ENCODE measurements around the gene TTBK1.

TTBK1 gene

DNA sequence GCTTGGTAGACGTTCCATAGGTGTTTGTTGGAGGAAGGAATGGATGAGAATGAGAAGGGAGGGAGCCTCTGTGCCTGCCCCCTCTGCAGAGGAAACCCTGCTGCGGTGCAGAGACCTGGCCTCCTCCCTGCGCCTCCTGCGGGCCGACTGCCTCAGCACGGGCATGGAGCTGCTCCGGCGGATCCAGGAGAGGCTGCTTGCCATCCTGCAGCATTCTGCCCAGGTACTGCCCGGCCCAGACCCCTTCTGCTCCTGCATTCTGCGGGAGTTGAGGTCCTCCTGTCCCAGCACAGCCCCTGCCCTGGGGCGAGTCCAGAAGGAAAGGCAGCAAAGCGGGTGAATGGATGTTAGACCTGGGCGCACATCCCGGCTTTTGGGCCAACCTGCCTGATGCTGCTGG is 20.1 kb upstream of the TTBK1 start:
- no peak for DNase-seq (ENCODE audit: low read depth, low spot score)

DNA sequence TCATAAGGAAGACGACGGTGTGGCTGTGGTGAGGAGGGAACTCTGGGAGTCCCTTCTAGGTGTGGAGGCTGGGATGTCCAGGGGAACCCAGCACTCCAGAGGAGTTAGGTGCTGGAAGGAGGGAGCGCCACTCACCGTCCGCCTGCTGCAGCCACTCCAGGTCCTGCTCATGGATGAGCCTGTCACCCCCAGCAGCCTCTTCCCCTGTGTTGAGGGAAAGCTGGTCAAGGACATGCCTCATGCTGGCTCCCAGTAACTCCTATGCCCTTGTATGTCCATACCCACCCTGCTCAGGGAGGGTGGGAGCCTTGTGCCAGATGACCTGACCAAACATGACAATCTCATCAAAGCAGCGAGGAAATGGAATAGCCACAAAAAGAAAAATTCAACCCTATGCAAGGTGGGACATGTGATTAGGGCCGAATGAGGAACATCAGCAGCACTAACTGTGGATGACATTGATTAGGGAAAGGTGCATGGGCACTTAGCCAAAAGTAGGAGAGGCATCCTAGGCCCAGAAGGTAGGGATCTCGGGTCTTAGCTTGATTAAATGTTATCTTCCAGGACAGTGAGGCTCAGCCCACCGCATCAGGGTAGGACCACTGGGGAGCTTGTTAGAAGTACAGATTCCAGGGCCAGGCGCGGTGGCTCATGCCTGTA is 17.0 kb upstream of the TTBK1 start:
- DNase-seq (ENCODE audit: low read depth, low spot score) = no peak

GRCh38 chr6:43228951-43229802 is 14.1 kb upstream of the TTBK1 start, which contains the start of gene DNPH1:
Gene DNPH1, minus strand, starts transcription at chr6:43229481. Its CDS starts 25 bp downstream, at chr6:43229456.
- peak; percentile 59 for DNase-seq (ENCODE audit: low read depth, low spot score)

DNA sequence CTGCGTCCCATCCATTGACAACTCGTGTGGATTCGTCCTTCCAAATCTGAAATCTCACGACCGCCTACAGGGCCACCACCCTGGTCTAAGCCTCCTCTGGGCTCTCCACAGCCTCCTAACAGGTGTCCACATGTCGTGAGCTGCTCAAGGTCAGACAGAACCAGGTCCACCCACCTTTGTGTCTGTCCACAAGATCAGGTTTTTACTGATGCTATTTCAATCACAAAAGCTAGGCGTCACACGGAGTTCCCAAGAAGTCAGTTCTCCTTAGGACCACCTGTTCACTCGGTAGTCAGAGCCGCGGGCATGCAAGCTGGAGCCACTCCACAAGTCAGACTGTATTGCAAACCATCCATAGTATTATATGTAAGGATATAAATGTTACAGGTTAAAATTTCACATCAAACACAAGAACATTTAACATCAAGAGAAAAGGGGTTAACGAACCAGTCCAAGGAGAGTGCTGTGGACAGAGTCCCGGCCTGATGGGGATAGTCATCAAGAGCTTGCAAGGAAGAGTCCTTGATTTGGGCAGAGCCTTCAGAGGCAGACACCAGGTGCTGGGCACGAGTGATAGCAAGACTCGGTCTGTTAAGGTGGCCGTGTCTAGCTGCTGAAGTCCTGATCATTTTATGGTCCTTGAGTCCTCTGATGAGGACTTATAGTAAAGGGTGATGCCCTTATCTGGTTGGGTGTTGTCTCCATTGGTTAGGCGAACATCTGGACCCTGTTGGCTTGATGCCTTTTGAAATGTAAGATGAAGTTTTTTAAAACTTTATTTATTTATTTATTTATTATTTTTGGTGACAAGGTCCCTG is 13.3 kb upstream of the TTBK1 start:
- DNase-seq (ENCODE audit: low read depth, low spot score) = no peak

DNA sequence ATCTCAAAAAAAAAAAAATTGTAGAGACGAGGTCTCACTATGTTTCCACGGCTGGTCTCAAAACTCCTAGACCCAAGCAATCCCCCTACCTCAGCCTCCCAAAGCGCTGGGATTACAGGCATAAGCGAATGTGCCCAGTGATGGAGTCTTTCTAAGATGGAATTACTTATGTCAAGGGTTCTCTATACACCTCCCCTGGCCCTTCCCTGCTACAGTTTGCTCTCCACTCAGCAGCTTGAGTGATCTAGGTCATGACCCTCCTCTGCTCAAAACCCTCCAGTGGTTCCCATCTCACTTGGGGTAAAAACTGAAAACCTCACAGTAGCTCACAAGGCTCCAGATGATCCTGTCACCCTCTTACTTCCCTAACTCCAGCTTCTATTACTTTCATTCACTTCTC is 12.2 kb upstream of the TTBK1 start:
- no peak for DNase-seq (ENCODE audit: low read depth, low spot score)

GRCh38 chr6:43231735-43232450 is 11.4 kb upstream of the TTBK1 start:
- no peak for DNase-seq (ENCODE audit: low read depth, low spot score)

GRCh38 chr6:43235841-43236240 is 7.4 kb upstream of the TTBK1 start:
- no peak for DNase-seq (ENCODE audit: low read depth, low spot score)

DNA sequence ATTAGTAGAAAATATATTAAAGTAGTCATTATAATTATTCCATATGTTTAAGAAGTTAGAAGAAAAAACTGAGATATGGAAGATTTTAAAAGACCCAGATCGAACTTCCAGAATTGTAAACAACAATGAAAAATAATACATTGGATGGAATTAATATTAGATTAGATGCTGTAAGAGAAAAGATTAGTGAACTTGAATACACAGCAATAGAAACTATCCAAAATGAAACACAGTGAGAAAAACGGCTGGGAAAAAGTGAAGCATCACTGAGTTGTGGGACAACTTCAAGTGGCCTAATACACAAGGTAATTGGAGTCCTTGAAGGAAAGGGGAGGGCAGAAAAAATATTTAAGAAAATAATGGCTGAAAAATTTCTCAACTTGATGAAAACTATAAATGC is 4.2 kb upstream of the TTBK1 start:
- no peak for DNase-seq (ENCODE audit: low read depth, low spot score)

DNA sequence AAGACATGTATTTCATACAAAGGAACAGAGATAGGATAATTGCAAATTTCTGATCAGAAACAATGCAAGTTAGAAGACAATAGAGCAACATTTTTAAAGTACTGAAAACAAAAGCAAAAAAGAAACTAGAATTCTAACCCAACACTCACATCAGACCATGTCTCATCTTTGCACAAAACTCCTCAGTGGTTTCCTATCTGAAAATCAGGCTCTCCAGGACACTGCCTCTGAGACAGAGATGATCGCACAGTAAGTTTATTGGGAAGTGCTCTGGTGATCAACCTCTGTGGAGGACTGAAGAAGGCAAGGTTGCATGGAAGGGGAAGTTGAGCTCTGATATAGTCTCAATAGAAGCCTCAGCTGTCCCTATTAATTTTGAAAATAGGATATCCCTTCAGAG is 2.3 kb upstream of the TTBK1 start:
- DNase-seq (ENCODE audit: low read depth, low spot score) = no peak

GRCh38 chr6:43241446-43241845 is 1.8 kb upstream of the TTBK1 start:
- no peak for DNase-seq (ENCODE audit: low read depth, low spot score)

GRCh38 chr6:43243664-43244321 is 512 bp downstream of the TTBK1 start:
- no peak for DNase-seq (ENCODE audit: low read depth, low spot score)

DNA sequence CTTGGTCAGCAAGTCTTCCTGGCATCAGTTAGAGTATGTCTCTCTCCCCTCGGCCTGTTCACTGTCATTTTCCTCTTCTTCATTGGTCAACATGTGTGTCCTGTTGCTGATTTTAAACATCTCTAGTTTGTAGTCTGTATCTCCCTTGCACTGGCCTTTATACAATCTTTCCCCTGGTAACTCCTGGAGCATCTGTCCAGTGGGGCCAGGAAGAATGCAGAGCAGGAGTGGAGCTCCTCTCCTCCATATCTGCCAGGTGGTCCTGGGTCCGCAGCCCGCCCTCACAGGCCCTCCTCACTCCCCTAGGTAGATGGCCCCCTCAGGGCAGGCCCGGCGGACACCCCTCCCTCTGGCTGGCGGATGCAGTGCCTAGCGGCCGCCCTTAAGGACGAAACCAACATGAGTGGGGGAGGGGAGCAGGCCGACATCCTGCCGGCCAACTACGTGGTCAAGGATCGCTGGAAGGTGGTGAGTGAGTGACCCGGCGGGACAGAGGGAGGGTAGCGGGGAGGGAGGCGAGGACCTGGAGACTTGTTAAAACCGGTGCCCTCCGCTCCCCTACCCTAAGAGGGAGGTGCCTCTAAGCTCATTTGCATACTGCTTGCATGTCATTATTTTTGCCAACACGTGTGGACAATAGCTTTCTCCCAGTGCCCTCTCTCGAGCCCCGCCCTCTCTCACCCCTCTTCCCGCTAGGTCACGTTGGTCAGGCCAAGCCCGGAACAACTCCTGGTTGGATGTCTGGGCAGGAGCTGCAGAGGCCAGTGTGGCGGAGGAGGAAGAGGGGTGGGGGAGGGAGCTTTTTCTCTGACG is 3.2 kb downstream of the TTBK1 start:
- no peak for DNase-seq (ENCODE audit: low read depth, low spot score)

DNA sequence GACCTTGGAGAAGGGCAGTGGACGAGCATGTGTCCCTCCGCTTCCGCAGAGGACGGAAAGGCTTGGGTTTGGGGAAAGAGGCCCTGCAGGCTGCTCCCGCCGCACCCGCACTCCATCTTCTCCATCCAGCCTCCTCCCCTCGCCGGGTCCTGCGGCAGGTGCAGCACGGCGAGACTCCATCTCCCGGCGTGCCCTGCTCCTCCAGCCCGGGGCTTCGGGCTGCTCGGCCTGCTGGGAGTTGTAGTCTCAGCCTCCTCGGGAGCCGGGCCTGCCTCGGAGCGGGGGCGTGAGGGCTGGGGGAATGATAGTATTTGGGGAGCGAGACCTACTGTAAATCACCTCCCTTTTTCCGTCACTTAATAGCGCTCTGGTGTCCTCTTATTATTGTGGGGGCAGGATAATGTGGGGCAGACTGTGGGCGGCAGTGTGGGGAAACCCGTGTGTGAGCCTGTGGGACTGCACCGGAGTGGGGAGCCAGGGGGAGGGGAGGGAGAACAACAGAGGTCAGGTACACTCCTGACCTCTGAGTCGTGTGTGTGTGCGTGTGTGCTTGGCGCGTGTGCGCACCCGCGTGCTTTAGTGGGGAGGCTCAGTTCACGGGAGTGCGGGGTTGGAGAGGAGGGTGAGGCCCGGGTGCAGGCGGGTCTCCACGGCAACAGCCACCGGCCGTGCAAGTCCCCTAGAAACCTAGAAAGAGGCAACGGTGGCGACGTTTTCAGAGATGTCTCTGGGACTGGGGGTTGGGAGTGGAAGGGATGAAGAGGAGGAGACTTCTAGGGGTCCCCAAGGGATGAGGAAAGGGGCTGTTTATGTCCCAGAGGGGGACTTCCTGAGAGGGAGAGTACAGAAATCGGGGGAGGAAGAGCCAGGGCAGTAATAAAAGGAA is 4.1 kb downstream of the TTBK1 start:
- peak; percentile 67 for DNase-seq (ENCODE audit: low read depth, low spot score)

DNA sequence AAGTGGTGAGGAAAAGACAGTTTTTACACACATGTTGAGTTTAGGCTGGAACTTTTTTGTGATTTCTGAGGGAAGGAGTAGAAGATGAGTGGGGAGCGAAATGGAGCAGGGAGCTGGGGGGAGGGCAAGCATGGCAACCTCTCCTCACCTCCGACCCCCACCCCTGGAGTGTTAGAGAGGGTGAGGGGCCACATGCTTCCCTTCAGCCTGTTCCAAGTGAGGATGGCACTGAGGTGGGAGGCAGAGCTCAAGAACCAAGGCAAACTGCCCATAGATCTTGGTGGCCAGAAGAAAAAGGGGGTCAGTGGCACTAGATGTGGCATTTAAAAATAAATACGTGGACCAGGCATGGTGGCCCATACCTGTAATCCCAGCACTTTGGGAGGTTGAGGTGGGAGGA is 4.8 kb downstream of the TTBK1 start:
- DNase-seq (ENCODE audit: low read depth, low spot score) = no peak

- DNase-seq (ENCODE audit: low read depth, low spot score) = no peak
These were observed 5.5 kb downstream of the TTBK1 start for GRCh38 chr6:43248791-43249190.

- no peak for DNase-seq (ENCODE audit: low read depth, low spot score)
These were observed 7.7 kb downstream of the TTBK1 start for GRCh38 chr6:43250992-43251373.

GRCh38 chr6:43253401-43253800 is 10.1 kb downstream of the TTBK1 start:
- DNase-seq (ENCODE audit: low read depth, low spot score) = no peak

DNA sequence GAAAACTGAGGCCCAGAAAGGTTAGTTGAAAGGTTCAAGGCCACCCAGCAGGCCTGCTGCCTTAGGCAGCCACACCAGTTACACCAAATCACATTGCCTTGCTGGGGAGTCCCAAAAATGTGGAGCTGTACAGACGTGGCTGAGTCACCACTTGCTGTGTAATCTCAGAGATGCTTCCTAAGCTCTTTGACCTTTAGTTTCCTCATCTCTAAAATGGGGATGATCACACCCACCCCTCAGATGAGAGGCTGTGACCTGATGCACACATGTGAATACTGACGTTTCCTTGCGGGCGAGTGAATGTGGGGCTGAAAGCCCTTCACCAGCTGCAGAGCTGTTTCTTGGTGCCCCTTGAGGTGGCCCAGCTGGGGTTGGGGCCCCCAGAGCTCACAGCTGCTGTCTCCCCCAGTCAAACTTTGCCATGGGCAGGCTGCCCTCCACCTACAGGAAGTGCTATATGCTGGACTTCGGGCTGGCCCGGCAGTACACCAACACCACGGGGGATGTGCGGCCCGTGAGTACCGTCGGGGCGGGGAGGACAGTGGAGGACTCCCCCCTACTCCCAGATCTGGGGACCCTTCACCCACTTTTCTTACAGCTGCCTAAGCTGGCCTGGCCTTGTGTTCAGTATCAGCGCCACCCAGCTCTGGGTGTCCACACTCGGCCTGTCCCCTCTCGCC is 11.0 kb downstream of the TTBK1 start:
- no peak for DNase-seq (ENCODE audit: low read depth, low spot score)

DNA sequence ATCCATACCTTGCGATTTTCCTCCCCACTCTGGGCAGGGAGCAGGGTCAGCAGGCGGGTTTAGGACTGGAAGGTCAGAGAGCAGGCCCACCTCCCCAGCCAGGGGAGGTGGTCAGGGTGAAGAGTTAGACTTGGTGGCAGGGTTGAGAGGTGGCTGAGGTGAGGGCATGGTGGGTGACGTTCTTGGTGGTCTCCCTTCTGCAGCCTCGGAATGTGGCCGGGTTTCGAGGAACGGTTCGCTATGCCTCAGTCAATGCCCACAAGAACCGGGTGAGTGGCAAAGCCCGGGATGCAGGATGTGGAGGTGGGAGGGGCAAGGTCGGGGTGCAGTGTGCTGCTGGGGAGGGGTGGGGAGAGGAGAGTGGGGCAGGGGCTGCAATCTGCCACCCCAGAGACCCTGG is 11.6 kb downstream of the TTBK1 start:
- DNase-seq (ENCODE audit: low read depth, low spot score) = no peak
